Endothelial cell of hepatic sinusoid (primary cell): ENCODE results near the gene PKMYT1.

ENCODE experiments used
- in situ Hi-C: cut with HindIII; loops from 2 replicates; pipeline ENCODE4 v1.10.0; 2017; ENCODE audit warnings: low sequenced_read_pairs

The PKMYT1 gene

DNA sequence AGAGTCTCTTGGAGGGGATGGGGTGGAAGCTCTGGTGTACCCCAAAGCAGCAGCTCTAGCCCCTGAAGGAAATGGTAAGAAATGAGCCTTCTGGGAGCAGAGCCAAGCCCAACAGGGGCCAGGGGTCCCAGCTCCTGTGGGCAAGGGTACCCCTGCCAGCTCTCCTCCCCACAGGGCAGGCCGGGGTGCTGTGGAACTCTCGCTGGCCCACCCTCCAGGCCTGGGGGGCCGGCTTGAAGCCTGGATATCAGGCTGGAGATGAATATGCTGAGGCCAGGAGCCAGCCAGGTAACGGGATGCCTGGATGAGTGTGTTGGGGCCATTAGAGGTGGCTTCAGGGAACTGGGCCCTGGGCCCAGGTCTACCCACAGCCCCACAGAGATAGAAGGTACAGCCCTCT, 20.3 kb upstream of the PKMYT1 start:
- in situ Hi-C loops = no loop called here

DNA sequence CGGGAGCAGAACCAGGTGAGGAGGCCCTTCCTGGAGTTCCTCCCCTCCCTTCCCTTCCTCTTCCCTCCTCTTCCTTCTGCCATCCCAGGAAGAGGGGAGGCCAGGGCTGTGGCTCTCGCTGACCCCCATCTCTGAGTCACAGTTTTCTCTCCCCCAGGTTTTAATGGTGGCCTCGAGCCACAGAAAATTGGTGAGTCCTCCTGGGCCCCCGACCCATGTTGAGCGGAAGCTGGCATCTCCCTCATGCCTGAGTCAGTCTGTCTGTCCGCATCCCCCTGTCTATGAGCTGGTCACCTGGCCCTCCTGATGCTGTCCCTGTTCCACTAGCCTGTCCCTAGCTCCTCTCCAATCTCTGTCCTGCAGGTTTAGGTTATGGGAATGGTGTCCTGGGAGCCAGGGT, 19.7 kb upstream of the PKMYT1 start:
- in situ Hi-C loops = no loop called here

DNA sequence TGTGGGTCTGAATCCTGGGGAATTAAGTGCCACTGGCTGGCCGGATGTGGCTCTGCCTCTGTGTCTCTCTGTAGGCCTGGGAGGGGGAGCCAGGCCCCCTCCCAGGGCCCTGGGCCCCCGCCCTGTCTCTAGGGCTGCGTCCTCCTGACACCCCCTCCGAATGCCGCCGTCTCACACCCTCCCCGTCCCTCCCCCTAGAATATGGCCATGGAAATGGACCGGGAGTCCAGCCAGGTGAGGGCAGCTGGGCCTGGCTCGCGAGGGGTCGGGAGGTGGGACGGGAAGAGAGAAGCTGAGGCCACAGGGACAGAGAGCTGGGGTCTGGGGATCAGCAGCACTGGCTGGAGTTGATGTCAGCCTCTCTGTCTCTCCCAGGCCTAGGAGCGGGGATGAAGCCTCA, 16.1 kb upstream of the PKMYT1 start:
- in situ Hi-C loops = no loop called here

DNA sequence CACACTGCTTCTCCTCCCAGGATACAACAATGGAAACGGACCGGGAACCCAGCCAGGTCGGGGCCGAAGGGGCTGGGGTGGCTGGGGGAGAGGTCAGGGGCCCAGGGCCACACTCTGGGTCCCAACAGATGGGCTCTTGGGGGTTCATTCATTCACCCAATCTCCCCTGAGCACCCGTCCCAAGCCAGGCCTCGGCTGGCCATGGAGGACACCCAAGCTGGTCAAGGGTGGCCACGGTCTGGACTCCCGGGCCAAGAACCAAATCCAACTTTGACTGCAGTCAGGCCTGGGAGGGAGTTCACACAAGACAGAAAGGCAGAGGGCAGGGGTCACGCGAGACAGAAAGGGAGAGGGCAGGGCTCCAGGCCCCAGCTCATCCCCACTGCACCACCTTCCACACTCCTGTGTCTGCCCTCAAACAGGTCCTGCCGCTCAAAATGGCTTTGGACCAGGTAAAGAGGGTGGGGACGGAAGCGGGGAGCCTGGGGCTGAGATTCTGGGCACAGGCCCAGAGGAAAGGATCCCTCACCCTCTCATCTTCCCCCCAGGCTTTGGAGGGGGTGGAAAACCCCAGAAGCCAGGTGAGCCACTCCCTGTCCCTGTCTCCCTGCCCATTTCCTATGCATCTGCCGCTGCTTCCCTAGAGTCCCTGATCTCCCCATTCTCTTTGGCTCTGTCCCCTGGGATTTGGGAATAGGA, 12.3 kb upstream of the PKMYT1 start:
- in situ Hi-C loops = no loop called here

DNA sequence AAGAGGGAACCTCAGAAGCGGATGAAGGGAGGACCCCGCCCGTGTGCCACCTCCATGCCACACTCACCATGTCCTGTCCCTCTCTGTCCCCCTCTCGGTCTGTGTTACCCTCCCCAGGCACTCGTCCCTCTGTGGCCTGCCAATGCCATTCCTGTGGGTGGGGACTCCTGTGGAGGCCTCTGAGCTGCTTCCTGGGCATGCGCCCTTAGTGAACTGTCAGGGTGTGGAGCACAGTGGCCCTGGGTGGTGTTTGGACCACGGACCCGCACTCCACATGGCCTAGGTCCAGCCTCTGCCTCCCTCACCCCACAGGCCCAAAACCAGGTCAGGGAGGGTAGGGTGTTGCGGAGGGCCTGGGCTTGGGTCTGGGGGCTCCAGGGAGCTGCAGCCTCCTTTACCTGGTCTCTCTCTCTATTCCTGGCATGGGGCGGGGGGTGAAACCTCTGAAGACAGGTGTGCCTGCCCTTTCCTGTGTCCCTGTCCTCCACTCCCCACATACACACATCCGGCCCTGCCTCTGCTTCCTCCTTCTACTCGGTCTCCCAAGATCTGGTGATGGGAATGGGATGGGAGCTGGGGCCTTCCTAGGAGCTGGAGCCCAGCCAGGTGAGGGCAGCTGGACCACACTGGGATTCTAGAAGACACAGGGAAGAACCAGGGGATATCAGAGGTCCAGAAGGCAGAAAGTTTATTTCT, 11.5 kb upstream of the PKMYT1 start:
- in situ Hi-C loops = no loop called here

DNA sequence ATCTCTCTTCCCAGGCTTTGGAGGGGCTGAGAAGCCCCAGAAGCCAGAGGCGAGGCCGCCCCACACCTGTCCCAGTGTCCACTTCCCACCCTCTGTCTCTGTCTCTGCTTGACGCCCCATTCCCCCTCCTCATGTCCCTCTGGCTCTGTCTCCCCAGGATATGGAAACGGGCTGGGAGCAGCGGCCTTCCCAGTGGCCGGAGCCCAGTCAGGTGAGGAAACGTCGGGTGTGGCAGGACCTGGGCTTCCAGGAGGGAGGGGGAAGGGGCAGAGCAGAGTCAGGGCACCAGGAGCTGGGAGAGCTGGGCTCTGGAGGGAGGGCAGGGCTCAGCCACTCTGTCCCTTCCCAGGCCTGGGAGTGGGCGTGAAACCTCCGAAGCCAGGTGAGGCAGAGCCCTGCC, 10.6 kb upstream of the PKMYT1 start:
- in situ Hi-C loops = no loop called here

DNA sequence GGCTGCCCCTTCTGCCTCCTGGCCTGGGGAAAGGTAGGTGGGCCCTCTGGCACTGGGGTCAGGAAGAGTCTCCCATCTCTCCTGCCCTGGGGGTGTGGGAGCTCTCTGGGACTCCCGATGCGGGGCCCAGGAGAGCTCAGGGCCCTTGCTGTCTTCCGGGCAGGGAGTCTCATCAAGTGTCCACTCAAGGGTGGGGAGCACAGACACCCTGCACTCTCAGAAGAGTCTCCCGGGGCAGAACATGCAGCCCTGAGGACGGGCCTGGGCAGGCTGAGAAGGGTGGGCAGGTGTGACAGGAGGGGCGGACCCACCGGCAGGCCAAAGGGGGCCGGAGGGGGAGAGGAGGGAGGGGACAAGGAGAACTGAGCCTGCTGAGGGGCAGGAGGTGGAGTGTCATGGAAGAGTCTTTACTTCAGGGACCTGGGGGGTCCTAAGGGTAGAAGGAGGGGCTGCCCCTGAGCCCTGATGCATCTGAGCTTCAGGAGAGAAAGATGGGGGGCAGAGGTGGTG, 8.4 kb upstream of the PKMYT1 start:
- in situ Hi-C loops = no loop called here

DNA sequence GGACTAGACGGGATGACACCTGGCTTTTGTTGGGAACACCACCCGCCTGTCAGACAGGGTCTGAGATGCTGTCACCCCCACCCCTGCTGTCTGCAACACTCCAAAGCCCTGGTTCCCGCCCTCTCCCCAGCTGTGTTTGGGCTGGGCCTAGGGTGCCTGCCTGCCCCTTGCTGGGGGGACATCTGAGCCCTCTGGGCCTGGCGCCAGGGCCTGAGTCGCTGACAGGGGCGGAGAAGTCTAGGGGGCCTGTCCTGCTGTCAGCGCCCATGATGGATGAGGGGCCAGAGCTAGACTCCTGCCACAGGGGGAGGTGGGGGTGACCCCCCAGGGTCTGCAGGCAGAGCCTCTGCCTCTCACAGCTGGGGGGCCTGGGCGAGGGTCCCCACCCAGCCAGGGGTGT, 7.6 kb upstream of the PKMYT1 start:
- in situ Hi-C loops = no loop called here

DNA sequence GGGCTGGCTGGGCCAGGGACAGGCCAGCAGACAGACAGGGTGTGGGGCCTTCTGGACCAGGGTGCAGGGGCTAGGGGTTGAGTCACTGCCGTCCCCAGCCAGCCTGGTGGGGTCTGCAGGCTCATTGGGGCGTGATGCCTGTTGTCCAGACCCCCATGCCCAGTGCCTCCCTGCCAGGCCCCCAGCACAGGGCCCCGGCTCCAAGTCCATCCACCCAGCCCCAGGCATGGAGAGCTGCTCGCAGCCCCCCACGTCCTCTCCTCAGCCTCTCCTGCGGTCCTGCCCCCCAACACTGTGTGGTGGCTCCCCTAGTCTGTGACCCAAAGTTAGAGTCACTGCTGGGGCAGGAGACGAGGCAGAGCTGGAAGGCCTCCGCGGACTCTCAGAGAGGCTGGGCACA, 7.0 kb upstream of the PKMYT1 start:
- in situ Hi-C loops = no loop called here

DNA sequence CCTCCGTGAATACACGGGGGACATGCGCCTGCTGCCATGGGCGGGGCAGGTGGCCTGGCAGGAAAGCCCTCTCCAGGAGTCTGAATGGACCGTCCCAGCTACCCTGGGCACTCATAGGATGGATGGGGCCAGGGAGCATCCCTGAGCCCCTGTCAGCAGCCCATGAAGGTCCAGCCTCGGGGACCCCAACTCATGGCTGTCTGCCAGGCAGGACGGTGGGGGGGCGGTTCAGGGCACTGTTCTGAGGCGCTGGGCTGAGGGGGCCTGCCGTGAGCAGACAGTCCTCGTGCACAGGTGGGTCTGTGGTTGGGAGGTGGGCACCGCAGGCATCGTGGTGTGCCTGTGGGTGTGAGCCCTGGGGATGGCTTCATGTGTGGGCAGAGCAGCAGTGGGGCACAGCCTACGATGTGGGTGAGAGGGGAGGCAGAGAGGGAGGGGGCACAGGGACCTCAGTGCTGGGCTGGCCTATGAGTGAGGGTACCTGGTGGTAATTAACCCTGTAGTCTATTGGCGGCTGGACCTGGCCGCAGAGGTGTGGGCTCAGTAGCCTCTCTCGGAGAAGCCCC, 6.5 kb upstream of the PKMYT1 start:
- in situ Hi-C loops = no loop called here

DNA sequence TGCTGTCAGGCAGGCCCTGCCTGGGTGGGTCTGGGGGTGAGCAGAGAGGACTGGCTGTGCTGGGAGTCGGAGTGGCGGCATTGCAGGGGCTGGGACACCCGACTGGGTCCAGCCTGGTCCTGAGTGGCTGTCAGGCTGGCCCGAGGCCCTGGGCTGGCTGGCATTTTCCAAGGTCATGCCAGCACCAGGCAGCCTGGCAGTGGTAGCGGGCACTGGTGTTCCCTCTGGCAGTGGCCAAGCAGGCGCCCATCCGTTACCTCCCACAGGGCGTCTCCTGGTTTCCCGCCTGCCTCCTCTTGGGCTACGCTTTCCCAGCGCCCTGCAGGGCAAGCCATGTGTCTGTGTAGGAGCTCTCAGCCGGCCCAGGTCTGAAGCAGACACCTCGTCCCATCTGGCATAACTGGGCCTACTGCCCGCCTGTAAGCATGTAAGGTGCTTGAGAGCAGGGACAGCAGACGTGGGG, 5.7 kb upstream of the PKMYT1 start:
- in situ Hi-C loops = no loop called here

DNA sequence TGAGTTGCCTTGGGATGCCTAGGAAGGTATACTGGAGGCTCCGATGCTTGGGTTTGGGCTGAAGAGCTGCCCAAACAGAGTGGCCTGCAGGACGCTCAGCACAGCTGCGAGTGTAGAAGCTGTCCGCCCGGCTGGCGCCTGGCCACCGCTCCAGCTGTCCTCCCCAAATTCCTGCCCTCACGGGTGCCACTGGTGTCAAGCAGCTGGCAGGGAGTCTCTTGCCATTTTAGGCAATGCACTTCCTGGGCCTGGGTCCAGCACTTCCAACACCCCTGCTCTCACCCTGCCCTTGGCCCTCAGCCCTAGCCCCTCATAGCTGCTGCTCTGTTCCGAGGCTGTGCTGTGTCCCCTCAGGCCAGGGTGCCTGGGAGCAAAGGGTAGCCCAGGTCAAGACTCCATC, 5.2 kb upstream of the PKMYT1 start:
- in situ Hi-C loops = no loop called here

DNA sequence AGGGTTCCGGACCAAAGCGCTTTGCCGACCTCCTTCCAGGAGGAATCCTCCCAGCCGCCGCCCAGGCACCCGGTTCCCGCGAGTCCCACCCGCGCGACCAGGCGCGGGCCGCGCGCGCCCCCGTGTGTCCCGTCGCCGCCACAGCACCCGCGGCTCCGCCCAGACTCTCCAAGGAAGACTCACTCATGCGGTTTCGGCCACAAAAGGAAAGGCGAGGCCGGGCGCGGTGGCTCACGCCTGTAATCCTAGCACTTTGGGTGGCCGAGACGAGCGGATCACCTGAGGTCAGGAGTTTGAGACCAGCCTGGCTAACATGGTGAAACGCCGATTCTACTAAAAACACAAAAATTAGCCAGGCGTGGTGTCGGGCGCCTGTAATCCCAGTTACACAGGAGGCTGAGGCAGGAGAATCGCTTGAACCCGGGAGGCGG, 3.5 kb upstream of the PKMYT1 start:
- in situ Hi-C loops = no loop called here

DNA sequence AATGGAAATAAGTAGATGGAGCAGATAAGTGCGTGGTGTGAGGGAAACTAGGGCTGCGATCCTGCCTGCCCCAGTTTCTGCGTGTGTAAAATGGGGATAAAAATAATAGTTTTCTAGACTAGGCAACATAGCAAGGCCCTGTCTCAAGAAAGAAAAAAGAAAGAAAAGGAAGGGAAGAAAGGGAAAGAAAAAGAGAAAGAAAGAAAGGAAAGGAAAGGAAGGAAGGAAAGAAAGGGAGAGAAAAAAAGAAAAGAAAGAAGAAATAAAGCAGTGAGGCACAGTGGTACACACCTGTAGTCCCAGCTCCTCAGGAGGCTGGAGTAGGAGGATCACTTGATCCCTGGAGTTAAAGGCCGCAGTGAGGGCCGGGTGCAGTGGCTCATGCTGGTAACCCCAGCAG, 2.2 kb upstream of the PKMYT1 start:
- in situ Hi-C loops = no loop called here

DNA sequence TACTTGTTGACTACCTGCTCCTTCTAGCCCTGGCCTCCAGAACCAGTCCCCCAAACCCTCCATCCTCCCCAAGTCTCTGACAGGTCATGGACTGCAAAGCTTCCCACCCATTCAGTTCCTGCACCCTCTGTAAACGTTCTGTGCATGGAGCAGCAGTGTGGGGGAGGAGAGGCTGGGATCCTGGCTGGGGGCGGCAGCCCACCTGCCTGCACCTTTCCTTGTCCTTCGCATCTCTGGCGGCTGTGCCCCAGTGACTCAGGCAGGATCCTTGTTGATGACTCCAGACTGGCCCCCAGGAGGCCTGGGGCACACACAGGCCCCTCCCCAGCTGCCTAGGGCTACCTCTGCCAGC, 1.6 kb upstream of the PKMYT1 start:
- in situ Hi-C loops = no loop called here

DNA sequence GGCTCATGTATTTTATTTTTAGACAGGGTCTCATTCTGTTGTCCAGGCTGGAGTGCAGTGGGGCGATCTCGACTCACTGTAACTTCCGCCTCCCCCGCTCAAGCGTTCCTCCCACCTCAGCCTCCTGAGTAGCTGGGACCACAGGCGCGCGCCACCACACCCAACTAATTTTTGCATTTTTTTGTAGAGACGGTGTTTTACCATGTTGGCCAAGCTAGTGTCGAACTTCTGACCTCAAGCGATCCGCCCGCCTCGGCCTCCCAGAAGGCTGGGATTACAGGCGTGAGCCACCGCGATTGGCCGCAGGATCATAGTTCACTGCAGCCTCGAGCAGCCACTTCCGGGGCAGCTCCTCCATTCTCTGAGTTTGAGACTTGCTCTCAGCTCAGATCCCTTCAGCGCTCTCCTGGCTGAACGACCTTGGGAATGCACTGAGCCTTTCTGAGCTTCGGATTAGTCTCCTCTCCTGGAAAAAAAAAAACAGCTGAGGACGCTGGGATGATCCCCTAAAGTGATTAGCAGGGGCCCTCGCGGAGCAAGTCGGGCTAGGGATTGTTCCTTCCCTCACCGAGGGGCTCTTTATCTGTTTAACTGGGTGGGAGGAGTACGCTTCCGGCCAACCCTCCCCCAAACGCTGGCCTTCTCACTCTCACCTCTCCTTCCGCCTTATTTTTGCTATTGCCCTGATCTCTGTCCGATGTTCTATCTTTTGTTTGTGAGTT, 1.1 kb upstream of the PKMYT1 start:
- in situ Hi-C loops = no loop called here

DNA sequence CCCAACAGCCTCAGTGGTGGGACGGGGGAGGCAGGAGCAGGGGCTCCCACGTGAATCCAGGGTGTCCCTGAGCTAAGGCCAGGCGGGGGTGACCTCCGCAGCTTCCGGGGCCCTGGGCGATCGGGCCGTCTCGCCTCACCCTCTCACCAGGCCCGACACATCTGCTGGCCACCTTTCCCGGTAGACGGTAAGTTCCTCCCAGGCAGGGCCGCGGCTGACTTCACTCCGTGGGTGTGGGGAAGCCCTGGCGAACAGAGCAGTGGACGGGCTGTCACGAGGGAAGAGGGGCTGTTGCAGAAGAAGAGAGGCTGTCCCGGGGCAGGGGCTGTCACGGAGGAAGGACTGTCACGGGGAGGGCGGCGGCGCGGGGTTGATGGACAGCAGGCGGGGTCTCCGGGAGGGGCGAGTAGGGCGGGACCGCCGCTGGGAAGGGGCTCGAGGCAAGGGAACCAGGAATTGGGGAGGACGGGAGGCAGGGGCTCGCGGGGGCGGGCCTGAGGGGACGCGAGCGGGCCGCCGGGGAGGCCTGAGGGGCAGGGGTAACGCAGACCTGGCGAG, 498 bp downstream of the PKMYT1 start:
- in situ Hi-C loops = no loop called here

DNA sequence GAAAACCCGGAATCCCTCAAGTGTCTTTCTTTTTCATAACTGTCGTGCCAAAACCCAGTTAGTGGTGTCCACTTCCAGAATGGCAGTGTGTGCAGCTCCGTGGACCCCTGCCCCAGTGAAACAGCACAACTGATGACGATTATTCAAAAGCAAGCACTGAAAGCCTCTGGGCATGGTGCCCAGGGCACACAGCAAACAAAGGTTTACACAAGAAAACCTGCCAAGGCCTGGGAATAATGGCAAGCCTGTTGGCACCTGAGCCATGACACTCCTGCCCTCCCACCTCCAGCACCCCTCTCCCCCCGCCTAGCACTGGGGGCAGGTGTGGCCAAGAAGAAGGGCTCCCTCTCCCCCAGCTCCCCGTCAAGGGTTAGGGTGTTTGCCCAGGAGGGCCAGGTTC, 2.8 kb downstream of the PKMYT1 start:
- in situ Hi-C loops = no loop called here

DNA sequence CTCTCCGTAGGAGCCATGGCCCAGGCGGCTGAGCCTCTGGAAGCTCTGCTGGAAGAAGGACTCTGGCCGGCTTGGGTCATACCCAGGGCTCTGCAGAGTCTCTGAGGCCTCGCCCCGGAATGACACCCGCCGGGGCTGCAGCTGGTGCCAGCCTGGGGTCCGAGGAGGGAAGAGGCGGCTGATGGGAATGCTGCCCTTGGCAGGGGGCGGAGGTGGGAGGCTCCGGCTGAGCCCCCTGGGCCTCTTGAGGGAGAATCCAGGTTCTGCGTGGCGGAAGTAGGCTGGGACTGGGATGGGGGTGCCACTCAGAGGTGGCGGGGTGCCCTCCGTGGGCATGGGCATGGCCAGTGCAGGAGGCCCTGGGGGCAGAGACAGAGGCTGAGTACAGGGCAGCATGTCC, 3.6 kb downstream of the PKMYT1 start:
- in situ Hi-C loops = no loop called here

DNA sequence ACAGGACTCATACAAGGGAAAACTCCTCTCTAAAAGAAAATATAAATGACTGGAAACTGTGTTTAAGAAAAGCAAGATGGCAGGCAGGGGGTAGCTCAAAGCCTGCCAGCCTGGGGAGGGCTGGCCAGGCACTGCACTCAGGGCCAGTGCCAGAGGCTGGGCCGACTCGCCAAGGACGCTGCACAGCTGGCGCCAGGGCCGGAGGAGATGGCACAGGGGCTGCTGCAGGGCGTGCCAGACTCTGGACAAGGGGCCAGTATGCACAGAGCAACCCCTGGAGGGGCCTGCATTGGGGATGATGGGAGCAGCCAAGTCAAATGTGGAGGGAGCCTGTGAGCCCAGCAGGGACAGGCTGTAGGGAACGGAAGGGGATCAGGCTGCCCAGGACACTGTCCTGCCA, 4.0 kb downstream of the PKMYT1 start:
- in situ Hi-C loops = no loop called here

DNA sequence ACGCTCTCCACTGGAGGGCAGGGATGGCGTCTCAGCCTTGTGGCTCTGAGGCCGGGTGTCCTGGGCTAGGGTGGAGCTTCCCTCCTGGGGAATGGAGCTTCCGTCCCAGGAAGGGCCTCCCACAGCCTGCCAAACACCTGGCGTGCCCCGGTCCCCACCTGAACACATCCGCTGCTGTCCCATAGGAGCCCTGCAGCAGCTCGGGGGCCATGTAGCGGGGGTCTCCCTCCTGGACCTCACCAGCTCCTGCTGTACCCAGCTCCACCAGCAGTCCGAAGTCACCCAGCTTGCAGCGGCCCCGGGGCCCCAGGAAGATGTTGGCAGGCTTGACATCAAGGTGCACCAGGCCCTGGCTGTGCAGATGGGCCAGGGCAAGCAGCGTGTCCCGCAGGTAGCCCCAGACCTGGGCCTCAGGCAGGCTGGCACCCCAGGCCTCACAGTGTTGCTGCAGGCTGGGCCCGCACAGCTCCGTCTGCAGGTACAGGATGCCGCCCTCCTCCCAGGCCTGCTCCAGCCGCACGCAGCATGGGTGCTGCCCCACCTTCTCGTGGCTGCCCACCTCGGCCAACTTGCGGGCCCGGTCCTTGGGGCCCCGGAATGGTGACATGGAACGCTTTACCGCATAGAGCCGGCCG, 5.0 kb downstream of the PKMYT1 start:
- in situ Hi-C loops = no loop called here
